Subcutaneous abdominal adipose tissue (tissue), 5 donors: ENCODE data around the gene SCPEP1.

Source experiments
- H3K27ac ChIP-seq: one replicate; pipeline ENCODE4 v1.7.0; 2013; ENCODE audit warnings: low read depth, mild to moderate bottlenecking, inconsistent platforms, low read length, moderate library complexity
- H3K27me3 ChIP-seq, 5 donors: one replicate each; pipeline ENCODE4 v1.7.0; 2013; ENCODE audit warnings: low read length in 5 of 5, inconsistent platforms in 1 of 5; ENCODE audit not compliant: control insufficient read depth in 5 of 5, insufficient read depth in 4 of 5
- H3K36me3 ChIP-seq, 5 donors: one replicate each; pipeline ENCODE4 v1.7.0; 2013; ENCODE audit warnings: low read length in 5 of 5; ENCODE audit not compliant: control insufficient read depth in 5 of 5, insufficient read depth in 5 of 5
- H3K4me1 ChIP-seq, 5 donors: one replicate each; pipeline ENCODE4 v1.7.0; 2013; ENCODE audit warnings: low read length in 5 of 5, mild to moderate bottlenecking in 3 of 5, moderate library complexity in 1 of 5; ENCODE audit not compliant: control insufficient read depth in 5 of 5, insufficient read depth in 5 of 5
- H3K4me3 ChIP-seq, 5 donors: one replicate each; pipeline ENCODE4 v1.7.0; 2013; ENCODE audit warnings: low read length in 5 of 5, low read depth in 1 of 5
- H3K9ac ChIP-seq, 5 donors: one replicate each; pipeline ENCODE4 v1.7.0; 2013; ENCODE audit warnings: low read length in 5 of 5, mild to moderate bottlenecking in 4 of 5, moderate library complexity in 3 of 5
- H3K9me3 ChIP-seq, 5 donors: one replicate each; pipeline ENCODE4 v1.7.0; 2013; ENCODE audit warnings: low read length in 5 of 5; ENCODE audit not compliant: control insufficient read depth in 5 of 5
- donor health status: healthy.
- donor health status: healthy.
- donor health status: healthy.
- donor health status: healthy.
- donor health status: healthy.

SCPEP1 gene

DNA sequence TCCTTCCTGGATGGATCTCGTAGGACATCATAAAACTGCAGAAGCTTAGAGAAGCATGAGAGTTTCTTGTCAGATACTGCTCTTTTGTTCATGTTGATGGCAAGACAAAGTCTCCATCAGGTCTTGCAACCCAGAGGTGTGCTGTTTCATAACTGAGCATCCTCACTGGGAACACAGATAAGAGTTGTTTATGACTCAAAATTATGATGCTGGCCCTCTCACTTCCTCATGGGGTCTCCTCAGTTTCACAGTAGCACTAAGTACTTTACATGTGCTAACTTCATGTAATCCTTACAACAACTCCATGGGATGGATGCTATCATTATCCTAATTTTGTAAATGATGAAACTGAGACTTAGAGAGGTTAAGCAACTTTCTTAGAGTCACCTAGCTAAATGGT is 14.4 kb downstream of the SCPEP1 start:
- Histone ChIP-seq H3K27ac (no peak overlapping the region), H3K4me1 (peaks cover 0 to 2% (median 0%) of the 10 kb centered on the region in 5 donors), H3K4me3 (no peak overlapping the region), H3K36me3 (peaks cover 43 to 61% (median 49%) of the 10 kb centered on the region in 5 donors), H3K9ac (no peak overlapping the region), H3K9me3 (no peaks in the 10 kb centered on the region), H3K27me3 (no peaks in the 10 kb centered on the region)

DNA sequence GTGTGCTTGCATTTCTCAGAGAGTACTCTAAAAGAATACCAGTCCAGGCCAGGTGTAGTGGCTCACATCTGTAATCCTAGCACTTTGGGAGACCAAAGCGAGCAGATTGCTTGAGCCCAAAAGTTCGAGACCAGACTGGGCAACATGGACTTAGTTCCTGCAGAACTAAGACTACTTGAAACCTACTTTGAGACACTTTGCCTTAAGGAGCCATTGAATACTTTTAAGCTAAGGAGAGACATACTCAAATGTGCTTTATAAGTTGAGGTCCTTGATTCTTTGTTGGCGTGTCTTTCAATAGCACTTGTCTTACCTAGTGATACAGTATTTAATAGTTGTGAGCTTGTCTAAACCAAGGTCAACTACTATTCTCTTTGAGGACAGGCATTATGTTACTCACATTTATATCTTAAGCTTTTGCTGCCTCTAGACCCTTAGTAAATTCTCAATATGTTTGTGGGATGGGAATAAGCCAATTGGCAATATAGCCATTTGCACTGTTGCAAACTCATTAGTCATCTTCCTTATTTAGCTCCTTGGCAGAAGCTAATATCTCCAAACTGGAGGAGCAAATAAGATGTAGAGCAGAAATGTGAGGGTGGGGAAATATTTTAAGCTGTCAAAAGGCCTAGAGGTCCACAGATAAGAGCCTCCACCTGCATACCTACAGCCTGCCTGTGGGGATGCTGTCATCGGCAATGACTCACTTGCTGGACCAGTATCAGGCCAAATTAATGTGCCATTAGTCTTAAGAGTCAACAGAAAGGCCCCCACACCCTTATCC is 16.3 kb downstream of the SCPEP1 start:
- H3K9me3 ChIP-seq, result no peaks in the 10 kb centered on the region
- peaks cover 40 to 65% (median 51%) of the 10 kb centered on the region in 5 donors for H3K36me3 ChIP-seq
- H3K27me3 ChIP-seq, result no peaks in the 10 kb centered on the region
- H3K4me1 ChIP-seq, result no peaks in the 10 kb centered on the region
- no peak overlapping the region for H3K4me3 ChIP-seq
- H3K9ac ChIP-seq, result no peak overlapping the region
- no peak overlapping the region for H3K27ac ChIP-seq

DNA sequence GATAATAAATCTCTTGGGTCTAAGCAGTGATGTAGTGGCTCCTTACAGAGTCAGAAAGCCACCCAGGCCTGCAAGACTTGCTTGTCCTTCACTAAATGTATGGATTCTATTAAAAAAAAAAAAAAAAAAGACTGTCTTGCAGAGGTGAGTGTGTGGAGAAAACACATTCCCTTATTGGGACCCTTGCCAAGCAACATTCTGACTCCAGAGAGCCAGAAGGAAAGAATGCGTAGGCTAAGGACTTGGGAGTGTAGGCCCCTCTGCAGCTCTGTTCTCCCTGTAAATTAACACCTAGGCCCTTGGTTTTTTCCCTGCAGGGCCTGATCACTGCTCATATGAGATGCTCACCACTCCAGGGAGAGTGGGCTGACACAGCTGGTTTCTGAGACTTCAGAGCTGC is 17.8 kb downstream of the SCPEP1 start:
- Histone ChIP-seq H3K4me3 (no peak overlapping the region), H3K36me3 (peaks cover 40 to 71% (median 57%) of the 10 kb centered on the region in 5 donors), H3K27ac (no peak overlapping the region), H3K9ac (no peak overlapping the region), H3K9me3 (no peaks in the 10 kb centered on the region), H3K4me1 (no peaks in the 10 kb centered on the region), H3K27me3 (no peaks in the 10 kb centered on the region)

DNA sequence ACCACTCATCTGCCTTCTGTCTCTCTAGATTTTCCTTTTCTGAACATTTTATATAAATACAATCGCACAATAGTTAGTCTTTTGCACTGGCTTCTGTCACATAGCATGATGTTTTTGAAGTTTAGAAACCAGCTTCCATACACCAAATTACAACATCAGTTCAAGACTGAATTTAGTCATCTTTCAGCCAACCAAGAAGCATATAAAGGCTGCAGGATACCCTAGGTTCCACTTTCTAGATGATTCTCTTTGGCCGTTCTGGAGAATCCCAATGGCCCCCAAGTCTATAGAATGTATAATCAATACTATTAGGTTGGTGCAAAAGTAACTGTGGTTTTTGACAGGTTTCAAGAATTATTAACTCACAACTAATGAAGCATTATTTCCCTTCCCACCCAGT is 19.4 kb downstream of the SCPEP1 start:
- H3K9ac ChIP-seq, result no peak overlapping the region
- H3K27ac ChIP-seq, result no peak overlapping the region
- no peaks in the 10 kb centered on the region for H3K9me3 ChIP-seq
- no peak overlapping the region for H3K4me3 ChIP-seq
- no peaks in the 10 kb centered on the region for H3K27me3 ChIP-seq
- no peaks in the 10 kb centered on the region for H3K4me1 ChIP-seq
- peaks cover 29 to 71% (median 57%) of the 10 kb centered on the region in 5 donors for H3K36me3 ChIP-seq

DNA sequence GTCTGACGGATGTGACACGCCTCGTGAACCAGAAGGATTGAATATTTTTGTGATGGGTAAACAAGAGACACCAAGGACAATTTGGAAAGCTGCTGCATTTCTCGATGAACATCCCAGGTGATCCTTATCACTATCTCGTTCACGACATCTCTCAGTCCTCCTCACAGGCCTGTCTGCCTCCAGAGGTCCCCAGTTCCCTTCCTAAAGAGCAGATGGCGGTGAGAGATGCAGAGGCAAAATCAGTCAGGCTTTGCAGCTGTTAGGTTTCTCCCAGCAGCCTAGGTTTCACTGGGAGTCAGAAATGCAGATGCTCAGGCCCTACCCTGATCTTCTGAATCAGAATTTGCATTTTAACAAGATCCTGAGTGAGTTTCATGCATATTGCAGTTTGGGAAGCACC is 23.6 kb downstream of the SCPEP1 start:
- Histone ChIP-seq H3K4me1 (peaks cover 0 to 7% (median 6%) of the 10 kb centered on the region in 5 donors), H3K27me3 (no peaks in the 10 kb centered on the region), H3K4me3 (no peak overlapping the region), H3K36me3 (peaks cover 15 to 70% (median 47%) of the 10 kb centered on the region in 5 donors), H3K9me3 (no peaks in the 10 kb centered on the region), H3K9ac (no peak overlapping the region), H3K27ac (no peak overlapping the region)

DNA sequence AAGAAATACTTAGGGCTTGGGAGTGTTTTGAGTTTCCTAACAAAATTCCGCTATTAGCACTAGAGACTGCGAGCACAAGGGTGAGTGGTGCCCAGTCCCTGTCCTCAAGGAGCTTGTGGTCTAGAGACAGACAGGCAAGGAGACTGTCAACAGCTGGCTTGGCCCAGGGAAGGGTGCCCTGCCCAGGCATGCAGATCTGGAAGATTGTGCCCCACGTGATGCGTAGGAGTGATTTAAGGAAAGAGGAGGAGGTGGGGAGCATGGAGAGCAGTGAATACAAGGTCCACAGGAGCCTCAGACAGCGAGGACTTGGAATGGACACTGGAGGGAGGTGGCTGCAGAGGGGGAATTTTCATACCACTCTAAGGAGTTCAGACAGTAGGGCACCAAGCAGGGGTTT is 25.0 kb downstream of the SCPEP1 start:
- Histone ChIP-seq H3K36me3 (peaks cover 7 to 58% (median 43%) of the 10 kb centered on the region in 5 donors), H3K9ac (no peak overlapping the region), H3K4me1 (peaks cover 0 to 7% (median 6%) of the 10 kb centered on the region in 5 donors), H3K4me3 (no peak overlapping the region), H3K27me3 (no peaks in the 10 kb centered on the region), H3K9me3 (no peaks in the 10 kb centered on the region), H3K27ac (no peak overlapping the region)

DNA sequence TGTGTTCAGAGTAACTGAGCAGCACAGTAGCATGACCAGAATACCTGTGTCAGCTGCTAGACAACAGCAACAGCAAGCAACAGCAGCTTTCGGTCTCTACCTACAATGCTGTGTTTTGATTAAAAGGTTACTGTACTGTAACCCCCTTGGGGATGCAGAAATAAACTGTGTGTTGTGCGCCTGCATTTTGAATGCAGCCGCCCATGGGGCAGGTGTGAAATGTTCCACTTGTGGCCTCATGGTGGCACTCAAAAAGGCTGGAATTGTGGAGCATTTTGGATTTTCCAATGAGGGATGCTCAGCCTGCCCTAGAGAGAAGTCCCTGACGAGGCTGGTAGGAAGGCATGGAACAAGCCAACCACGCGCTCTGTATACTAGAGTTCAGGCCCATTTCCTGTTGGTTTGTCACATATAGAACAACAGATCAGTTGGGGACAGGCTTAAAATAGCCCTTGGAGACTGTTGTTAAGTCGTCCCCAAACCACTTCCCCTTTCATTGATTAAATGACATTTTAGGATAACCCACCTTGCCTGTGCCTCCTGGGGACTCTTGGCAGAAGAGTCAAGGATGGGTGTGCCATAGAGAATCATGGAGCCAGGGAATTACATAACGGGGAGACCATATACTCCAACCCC is 27.1 kb downstream of the SCPEP1 start:
- H3K36me3 ChIP-seq, result peaks cover 7 to 47% (median 37%) of the 10 kb centered on the region in 5 donors
- H3K27me3 ChIP-seq, result no peaks in the 10 kb centered on the region
- peaks cover 0 to 11% (median 9%) of the 10 kb centered on the region in 5 donors for H3K4me1 ChIP-seq
- H3K9me3 ChIP-seq, result no peaks in the 10 kb centered on the region
- H3K27ac ChIP-seq, result no peak overlapping the region
- no peak overlapping the region for H3K4me3 ChIP-seq
- H3K9ac ChIP-seq, result no peak overlapping the region

DNA sequence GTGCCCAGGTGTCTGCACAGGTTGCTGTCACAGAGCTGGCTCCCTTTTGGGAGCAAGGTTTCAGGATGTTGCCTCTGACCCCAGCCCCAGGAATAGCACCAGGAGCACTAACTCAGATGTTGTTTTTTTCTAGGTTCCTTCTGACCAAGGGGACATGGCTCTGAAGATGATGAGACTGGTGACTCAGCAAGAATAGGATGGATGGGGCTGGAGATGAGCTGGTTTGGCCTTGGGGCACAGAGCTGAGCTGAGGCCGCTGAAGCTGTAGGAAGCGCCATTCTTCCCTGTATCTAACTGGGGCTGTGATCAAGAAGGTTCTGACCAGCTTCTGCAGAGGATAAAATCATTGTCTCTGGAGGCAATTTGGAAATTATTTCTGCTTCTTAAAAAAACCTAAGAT is 28.1 kb downstream of the SCPEP1 start:
- Histone ChIP-seq H3K36me3 (peaks cover 3 to 40% (median 29%) of the 10 kb centered on the region in 5 donors), H3K9ac (no peak overlapping the region), H3K27ac (no peak overlapping the region), H3K9me3 (no peaks in the 10 kb centered on the region), H3K4me1 (peaks cover 0 to 14% (median 12%) of the 10 kb centered on the region in 5 donors), H3K4me3 (no peak overlapping the region), H3K27me3 (no peaks in the 10 kb centered on the region)

DNA sequence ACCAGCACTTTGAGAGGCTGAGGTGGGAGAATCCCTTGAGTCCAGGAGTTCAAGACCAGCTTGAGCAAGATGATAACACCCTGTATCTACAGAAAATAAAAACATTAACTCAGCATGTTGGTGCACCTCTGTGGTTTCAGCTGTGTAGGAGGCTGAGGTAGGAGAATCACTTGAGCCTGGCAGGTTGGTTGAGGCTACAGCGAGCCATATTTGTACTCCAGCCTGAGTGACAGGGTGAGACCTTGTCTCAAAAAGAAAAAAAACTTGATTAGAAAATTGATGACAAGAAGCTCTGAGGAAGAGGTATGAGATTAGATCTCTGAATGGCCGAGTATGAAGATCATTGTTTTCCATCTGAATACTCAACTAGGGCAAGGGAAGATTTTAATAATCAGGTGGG is 31.0 kb downstream of the SCPEP1 start:
- Histone ChIP-seq H3K27ac (no peak overlapping the region), H3K9me3 (no peaks in the 10 kb centered on the region), H3K36me3 (peaks cover 3 to 15% (median 6%) of the 10 kb centered on the region in 5 donors), H3K4me3 (no peak overlapping the region), H3K27me3 (no peaks in the 10 kb centered on the region), H3K4me1 (peaks cover 0 to 14% (median 12%) of the 10 kb centered on the region in 5 donors), H3K9ac (no peak overlapping the region)

DNA sequence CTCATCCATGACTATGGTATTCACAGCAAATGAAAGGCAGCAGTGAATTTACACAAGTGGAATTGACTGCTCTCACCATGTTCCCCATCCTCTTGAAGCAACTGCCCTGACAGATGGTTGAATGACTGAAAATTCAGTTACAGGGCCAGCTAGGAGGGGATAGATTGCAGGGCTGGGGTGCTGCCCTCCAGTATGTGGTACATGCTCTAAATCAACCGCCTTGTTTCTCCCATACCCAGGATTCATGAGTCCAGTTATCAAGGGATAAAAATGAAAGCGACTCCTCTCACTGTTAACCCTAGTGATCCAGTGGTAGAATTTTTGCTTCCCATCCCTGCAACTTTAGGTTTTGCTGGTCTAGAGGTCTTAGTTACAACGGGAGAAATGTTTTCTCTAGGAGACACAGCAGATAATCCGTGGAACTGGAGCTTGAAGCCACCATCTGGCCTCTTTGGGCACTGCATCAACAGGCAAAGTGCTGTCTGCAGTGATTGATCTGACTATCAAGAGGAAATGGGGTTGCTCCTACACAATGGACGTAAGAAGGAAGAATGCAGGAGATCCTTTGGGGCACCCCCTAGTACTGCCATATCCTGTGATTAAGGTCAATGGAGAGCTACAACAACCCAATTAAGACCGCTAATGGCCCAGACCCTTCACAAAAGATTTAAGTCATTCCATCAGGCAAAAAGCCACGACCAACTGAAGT is 32.0 kb downstream of the SCPEP1 start:
- peak overlapping the region in 1 of 5 donors; percentile 21 for H3K9ac ChIP-seq
- H3K27me3 ChIP-seq, result no peaks in the 10 kb centered on the region
- H3K27ac ChIP-seq, result no peak overlapping the region
- H3K4me3 ChIP-seq, result peak overlapping the region in 4 of 5 donors; percentile 30 to 63 (median 42)
- no peaks in the 10 kb centered on the region for H3K9me3 ChIP-seq
- H3K36me3 ChIP-seq, result peaks cover 3 to 9% (median 6%) of the 10 kb centered on the region in 5 donors
- H3K4me1 ChIP-seq, result peaks cover 0 to 12% (median 11%) of the 10 kb centered on the region in 5 donors
